Breast epithelium (tissue), 3 donors: Measurements from ENCODE around the gene EHMT1.

ENCODE experiments used
- POLR2AphosphoS5 ChIP-seq, 3 donors: sonication (generic); formaldehyde crosslinking; IDR thresholded peaks; one replicate each; pipeline ENCODE4 v1.6.1; 2017; ENCODE audit warnings: antibody characterized with exemption in 3 of 3
- TF ChIP-seq, protein P1 (sequence below), 3 donors: fragments of 450-650 bp; IDR thresholded peaks; one replicate each; pipeline ENCODE4 v1.5.1; 2016 to 2017; ENCODE audit warnings: antibody characterized with exemption in 3 of 3, mild to moderate bottlenecking in 3 of 3, moderate library complexity in 3 of 3

- TF ChIP-seq, protein P1, sequence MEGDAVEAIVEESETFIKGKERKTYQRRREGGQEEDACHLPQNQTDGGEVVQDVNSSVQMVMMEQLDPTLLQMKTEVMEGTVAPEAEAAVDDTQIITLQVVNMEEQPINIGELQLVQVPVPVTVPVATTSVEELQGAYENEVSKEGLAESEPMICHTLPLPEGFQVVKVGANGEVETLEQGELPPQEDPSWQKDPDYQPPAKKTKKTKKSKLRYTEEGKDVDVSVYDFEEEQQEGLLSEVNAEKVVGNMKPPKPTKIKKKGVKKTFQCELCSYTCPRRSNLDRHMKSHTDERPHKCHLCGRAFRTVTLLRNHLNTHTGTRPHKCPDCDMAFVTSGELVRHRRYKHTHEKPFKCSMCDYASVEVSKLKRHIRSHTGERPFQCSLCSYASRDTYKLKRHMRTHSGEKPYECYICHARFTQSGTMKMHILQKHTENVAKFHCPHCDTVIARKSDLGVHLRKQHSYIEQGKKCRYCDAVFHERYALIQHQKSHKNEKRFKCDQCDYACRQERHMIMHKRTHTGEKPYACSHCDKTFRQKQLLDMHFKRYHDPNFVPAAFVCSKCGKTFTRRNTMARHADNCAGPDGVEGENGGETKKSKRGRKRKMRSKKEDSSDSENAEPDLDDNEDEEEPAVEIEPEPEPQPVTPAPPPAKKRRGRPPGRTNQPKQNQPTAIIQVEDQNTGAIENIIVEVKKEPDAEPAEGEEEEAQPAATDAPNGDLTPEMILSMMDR (IDR thresholded peaks at IDR 0.05) = no peak
- no peak for TF ChIP-seq POLR2AphosphoS5 (IDR thresholded peaks at IDR 0.05)
Observed at GRCh38 chr9:137825324-137825989, 206.7 kb downstream of the EHMT1 start.
